ENCODE measurements around the gene OCA2. TPM values are rescaled to one million over a fixed set of nuclear protein-coding genes. Genes with fewer than 3 reads are reported as not detected.
"Not testable (repeated sequence)": the region's sequence is repeated elsewhere in the genome, so short reads cannot be mapped to it uniquely, and the experiment has no call there.

The OCA2 gene
- total RNA-seq (1 to 10 TPM; 3.4 to 7.5 TPM), polyA plus RNA-seq (ENCODE audit: insufficient read length in 2 of 2) (1 to 10 TPM; 2.6 to 3.1 TPM)
- long read RNA-seq, donor 1, partial matches to known transcripts = 0 of 1 reads
- long read RNA-seq, donor 1, other reads (novel, unspliced or antisense) = 0 of 1 reads
- long read RNA-seq, donor 2 = 0 reads
- long read RNA-seq, donor 3 = 0 reads
- long read RNA-seq, donor 4 = 0 reads

GRCh38 chr15:28098766-28099554 is at the start of gene OCA2:
Gene OCA2, minus strand, starts transcription at chr15:28099315. Its CDS starts 17,441 bp downstream, at chr15:28081874.
- no peaks in the 10 kb centered on the region for H3K36me3 ChIP-seq (ENCODE audit: control insufficient read depth, insufficient read depth, low read length)
- H3K4me3 ChIP-seq (ENCODE audit: low read depth, low read length) = no peak within 1 kb of the TSS
- H3K27ac ChIP-seq (ENCODE audit: low read depth, low read length) = no peak within 1 kb of the TSS
- H3K4me1 ChIP-seq (ENCODE audit: control insufficient read depth, insufficient read depth, low read length) = peaks cover 59% of the 10 kb centered on the region
- H3K27me3 ChIP-seq (ENCODE audit: control insufficient read depth, insufficient read depth, low read length) = peaks cover 49% of the 10 kb centered on the region
- peak in 2 of 6 donors; percentile 40 to 55 for DNase-seq (ENCODE audit: low read depth in 4 of 6, low spot score in 6 of 6)
- WGBS (ENCODE audit: insufficient coverage) = 2% methylated on average over 47 of the region's 52 CpGs
- H3K9me3 ChIP-seq (ENCODE audit: control insufficient read depth, insufficient read depth, low read length) = no peaks in the 10 kb centered on the region

- H3K4me3 ChIP-seq (ENCODE audit: low read depth, low read length) = no peak overlapping the region
- DNase-seq (ENCODE audit: low read depth in 4 of 6, low spot score in 6 of 6) = no peak
- H3K4me1 ChIP-seq (ENCODE audit: control insufficient read depth, insufficient read depth, low read length) = no peaks in the 10 kb centered on the region
- peaks cover 41% of the 10 kb centered on the region for H3K36me3 ChIP-seq (ENCODE audit: control insufficient read depth, insufficient read depth, low read length)
- no peak overlapping the region for H3K27ac ChIP-seq (ENCODE audit: low read depth, low read length)
- no peaks in the 10 kb centered on the region for H3K9me3 ChIP-seq (ENCODE audit: control insufficient read depth, insufficient read depth, low read length)
- no CpG with 5 or more reads among the region's 3 CpGs for WGBS (ENCODE audit: insufficient coverage)
- H3K27me3 ChIP-seq (ENCODE audit: control insufficient read depth, insufficient read depth, low read length) = no peaks in the 10 kb centered on the region
Observed at GRCh38 chr15:28147801-28148200, 48.7 kb upstream of the OCA2 start.

GRCh38 chr15:28145419-28145818 is 46.3 kb upstream of the OCA2 start:
- 100% methylated on average over 1 of the region's 4 CpGs for WGBS (ENCODE audit: insufficient coverage)
- not testable (repeated sequence) for H3K4me3 ChIP-seq (ENCODE audit: low read depth, low read length); DNase-seq (ENCODE audit: low read depth in 4 of 6, low spot score in 6 of 6); H3K27me3 ChIP-seq (ENCODE audit: control insufficient read depth, insufficient read depth, low read length); H3K9me3 ChIP-seq (ENCODE audit: control insufficient read depth, insufficient read depth, low read length); H3K27ac ChIP-seq (ENCODE audit: low read depth, low read length); H3K4me1 ChIP-seq (ENCODE audit: control insufficient read depth, insufficient read depth, low read length)
- peaks cover 45% of the 10 kb centered on the region for H3K36me3 ChIP-seq (ENCODE audit: control insufficient read depth, insufficient read depth, low read length)

- no peak for DNase-seq (ENCODE audit: low read depth in 4 of 6, low spot score in 6 of 6)
- 100% methylated on average over 1 of the region's 6 CpGs for WGBS (ENCODE audit: insufficient coverage)
- H3K36me3 ChIP-seq (ENCODE audit: control insufficient read depth, insufficient read depth, low read length) = peaks cover 42% of the 10 kb centered on the region
Observed at GRCh38 chr15:28140062-28140461, 40.9 kb upstream of the OCA2 start.

GRCh38 chr15:28137408-28138039 is 38.4 kb upstream of the OCA2 start:
- no CpG with 5 or more reads among the region's 9 CpGs for WGBS (ENCODE audit: insufficient coverage)
- not testable (repeated sequence) for H3K27ac ChIP-seq (ENCODE audit: low read depth, low read length); H3K27me3 ChIP-seq (ENCODE audit: control insufficient read depth, insufficient read depth, low read length); DNase-seq (ENCODE audit: low read depth in 4 of 6, low spot score in 6 of 6); H3K9me3 ChIP-seq (ENCODE audit: control insufficient read depth, insufficient read depth, low read length); H3K4me1 ChIP-seq (ENCODE audit: control insufficient read depth, insufficient read depth, low read length); H3K4me3 ChIP-seq (ENCODE audit: low read depth, low read length)
- peaks cover 30% of the 10 kb centered on the region for H3K36me3 ChIP-seq (ENCODE audit: control insufficient read depth, insufficient read depth, low read length)

More at GRCh38 chr15:28140062-28140461, 40.9 kb upstream of the OCA2 start:
- H3K27me3 ChIP-seq (ENCODE audit: control insufficient read depth, insufficient read depth, low read length) = no peaks in the 10 kb centered on the region
- H3K9me3 ChIP-seq (ENCODE audit: control insufficient read depth, insufficient read depth, low read length) = no peaks in the 10 kb centered on the region
- H3K4me3 ChIP-seq (ENCODE audit: low read depth, low read length) = no peak overlapping the region
- H3K27ac ChIP-seq (ENCODE audit: low read depth, low read length) = no peak overlapping the region
- H3K4me1 ChIP-seq (ENCODE audit: control insufficient read depth, insufficient read depth, low read length) = no peaks in the 10 kb centered on the region

- WGBS (ENCODE audit: insufficient coverage) = 55% methylated on average over 4 of the region's 6 CpGs
- DNase-seq (ENCODE audit: low read depth in 4 of 6, low spot score in 6 of 6); H3K27me3 ChIP-seq (ENCODE audit: control insufficient read depth, insufficient read depth, low read length); H3K9me3 ChIP-seq (ENCODE audit: control insufficient read depth, insufficient read depth, low read length); H3K4me3 ChIP-seq (ENCODE audit: low read depth, low read length); H3K27ac ChIP-seq (ENCODE audit: low read depth, low read length); H3K4me1 ChIP-seq (ENCODE audit: control insufficient read depth, insufficient read depth, low read length): not testable (repeated sequence)
- peaks cover 39% of the 10 kb centered on the region for H3K36me3 ChIP-seq (ENCODE audit: control insufficient read depth, insufficient read depth, low read length)
Observed at GRCh38 chr15:28136236-28136904, 37.3 kb upstream of the OCA2 start.

- Histone ChIP-seq H3K4me3 (ENCODE audit: low read depth, low read length) (no peak overlapping the region), H3K36me3 (ENCODE audit: control insufficient read depth, insufficient read depth, low read length) (peaks cover 45% of the 10 kb centered on the region), H3K27ac (ENCODE audit: low read depth, low read length) (no peak overlapping the region), H3K4me1 (ENCODE audit: control insufficient read depth, insufficient read depth, low read length) (peaks cover 2% of the 10 kb centered on the region), H3K27me3 (ENCODE audit: control insufficient read depth, insufficient read depth, low read length) (no peaks in the 10 kb centered on the region), H3K9me3 (ENCODE audit: control insufficient read depth, insufficient read depth, low read length) (no peaks in the 10 kb centered on the region)
- DNase-seq (ENCODE audit: low read depth in 4 of 6, low spot score in 6 of 6) = no peak
Observed at GRCh38 chr15:28133281-28133680, 34.2 kb upstream of the OCA2 start.

- no peaks in the 10 kb centered on the region for H3K27me3 ChIP-seq (ENCODE audit: control insufficient read depth, insufficient read depth, low read length)
- DNase-seq (ENCODE audit: low read depth in 4 of 6, low spot score in 6 of 6) = no peak
- H3K4me3 ChIP-seq (ENCODE audit: low read depth, low read length) = no peak overlapping the region
- H3K27ac ChIP-seq (ENCODE audit: low read depth, low read length) = no peak overlapping the region
- 93% methylated on average over 14 of the region's 21 CpGs for WGBS (ENCODE audit: insufficient coverage)
- H3K9me3 ChIP-seq (ENCODE audit: control insufficient read depth, insufficient read depth, low read length) = no peaks in the 10 kb centered on the region
- H3K36me3 ChIP-seq (ENCODE audit: control insufficient read depth, insufficient read depth, low read length) = peaks cover 48% of the 10 kb centered on the region
- peaks cover 2% of the 10 kb centered on the region for H3K4me1 ChIP-seq (ENCODE audit: control insufficient read depth, insufficient read depth, low read length)
Observed at GRCh38 chr15:28132524-28133275, 33.6 kb upstream of the OCA2 start.

GRCh38 chr15:28131946-28132345 is 32.8 kb upstream of the OCA2 start:
- Histone ChIP-seq H3K4me3 (ENCODE audit: low read depth, low read length) (no peak overlapping the region), H3K9me3 (ENCODE audit: control insufficient read depth, insufficient read depth, low read length) (no peaks in the 10 kb centered on the region), H3K27ac (ENCODE audit: low read depth, low read length) (no peak overlapping the region), H3K4me1 (ENCODE audit: control insufficient read depth, insufficient read depth, low read length) (peaks cover 2% of the 10 kb centered on the region), H3K27me3 (ENCODE audit: control insufficient read depth, insufficient read depth, low read length) (no peaks in the 10 kb centered on the region), H3K36me3 (ENCODE audit: control insufficient read depth, insufficient read depth, low read length) (peaks cover 50% of the 10 kb centered on the region)
- no peak for DNase-seq (ENCODE audit: low read depth in 4 of 6, low spot score in 6 of 6)
- WGBS (ENCODE audit: insufficient coverage) = 78% methylated on average over 6 of the region's 13 CpGs
